ENCODE results near the gene KRTAP9-3. TPM values are rescaled to one million over a fixed set of nuclear protein-coding genes. Genes with fewer than 3 reads are reported as not detected.
"Not testable (repeated sequence)": the region's sequence is repeated elsewhere in the genome, so short reads cannot be mapped to it uniquely, and the experiment has no call there.

Gene KRTAP9-3
- total and polyA plus RNA-seq, 2 experiments from 2014 or later = not detected

- no peak for TF ChIP-seq REST (IDR thresholded peaks at IDR 0.05; ENCODE audit: unreplicated experiment)
Observed at GRCh38 chr17:41271858-41272257, 39.6 kb downstream of the KRTAP9-3 start (continued).

GRCh38 chr17:41275648-41276190 is 43.5 kb downstream of the KRTAP9-3 start, which contains the start of gene KRTAP9-7:
Gene KRTAP9-7 (plus strand): TSS chr17:41275698. CDS start chr17:41275698, 0 bp downstream.
- H3K36me3 ChIP-seq (ENCODE audit: insufficient read depth); DNase-seq (ENCODE audit: low spot score); H3K27ac ChIP-seq (ENCODE audit: low read depth); H3K27me3 ChIP-seq (ENCODE audit: insufficient read depth); H3F3A ChIP-seq (replicated peaks; ENCODE audit: low read depth); H3K79me2 ChIP-seq (replicated peaks; ENCODE audit: insufficient read depth); H3K36me3 Mint-ChIP-seq (ENCODE audit: low read depth); H3K9me3 Mint-ChIP-seq; H3K9me2 ChIP-seq (ENCODE audit: insufficient read depth); H3K4me3 ChIP-seq; H3K4me1 ChIP-seq (ENCODE audit: insufficient read depth); H3K4me3 Mint-ChIP-seq; H3K27ac Mint-ChIP-seq; ATAC-seq; H3K27me3 Mint-ChIP-seq (ENCODE audit: insufficient read depth, low read depth, poor library complexity); H3K4me2 ChIP-seq; H4K20me1 ChIP-seq (replicated peaks; ENCODE audit: insufficient read depth); H3K4me1 Mint-ChIP-seq; H2AFZ ChIP-seq: not testable (repeated sequence)

GRCh38 chr17:41278176-41278955 is 46.1 kb downstream of the KRTAP9-3 start:
- Histone ChIP-seq H3F3A (replicated peaks; ENCODE audit: low read depth) (no peaks in the 10 kb centered on the region), H3K4me3 (no peak overlapping the region), H3K79me2 (replicated peaks; ENCODE audit: insufficient read depth) (no peaks in the 10 kb centered on the region), H3K27me3 (ENCODE audit: insufficient read depth) (no peaks in the 10 kb centered on the region), H3K9me2 (ENCODE audit: insufficient read depth) (peaks cover 4% of the 10 kb centered on the region; the same call in 1 of the 2 replicates), H4K20me1 (replicated peaks; ENCODE audit: insufficient read depth) (no peaks in the 10 kb centered on the region), H2AFZ (no peak overlapping the region), H3K36me3 (ENCODE audit: insufficient read depth) (no peaks in the 10 kb centered on the region), H3K27ac (ENCODE audit: low read depth) (no peak overlapping the region), H3K4me2 (no peak overlapping the region), H3K4me1 (ENCODE audit: insufficient read depth) (peaks cover under 1% of the 10 kb centered on the region; the same call in 1 of the 2 replicates)
- Mint-ChIP-seq H3K27me3 (ENCODE audit: insufficient read depth, low read depth, poor library complexity) (peaks cover 2% of the 10 kb centered on the region), H3K4me3 (no peak overlapping the region), H3K4me1 (no peaks in the 10 kb centered on the region; the same call in 2 of the 3 replicates), H3K36me3 (ENCODE audit: low read depth) (no peaks in the 10 kb centered on the region), H3K27ac (no peak overlapping the region), H3K9me3 (no peaks in the 10 kb centered on the region)
- DNase-seq (ENCODE audit: low spot score) (no peak), ATAC-seq (no peak)
- TF ChIP-seq CREB1 (CRISPR knock-in tag; IDR thresholded peaks at IDR 0.05; ENCODE audit: low read depth) (no peak), POLR2AphosphoS5 (IDR thresholded peaks at IDR 0.05; ENCODE audit: low read depth) (no peak), EZH2phosphoT487 (IDR thresholded peaks at IDR 0.05; ENCODE audit: unreplicated experiment) (no peak), REST (IDR thresholded peaks at IDR 0.05; ENCODE audit: unreplicated experiment) (no peak)
